NCI-H1417 (cell line): ENCODE results near the gene CMKLR1.

Source experiments
- DNase-seq, 3 experiments: peaks; one replicate each; lab custom pipeline; 2025; lab: John Stamatoyannopoulos, UW

CMKLR1 gene

DNA sequence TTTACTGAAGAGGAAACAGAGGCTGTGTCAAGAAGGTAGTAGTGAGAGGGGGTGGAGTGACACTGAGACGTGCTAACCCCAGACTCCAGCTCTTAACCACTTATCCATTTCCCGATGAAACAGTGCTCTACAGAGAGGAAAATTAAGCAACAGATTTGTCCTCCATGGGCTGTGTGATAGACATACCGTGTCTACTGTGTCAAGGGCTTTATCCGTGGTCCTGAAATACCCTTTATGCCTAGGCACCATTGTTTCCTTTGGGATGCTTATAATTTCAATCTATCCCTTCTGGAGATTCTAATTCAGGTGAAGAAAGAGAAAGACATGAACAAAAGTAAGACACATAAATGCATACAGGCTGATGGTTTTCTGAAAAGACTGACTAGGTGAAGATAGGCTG is 71.7 kb downstream of the CMKLR1 start:
- no peak for DNase-seq

- no peak for DNase-seq
Measured at GRCh38 chr12:108266131-108266530, 73.0 kb downstream of the CMKLR1 start.

DNA sequence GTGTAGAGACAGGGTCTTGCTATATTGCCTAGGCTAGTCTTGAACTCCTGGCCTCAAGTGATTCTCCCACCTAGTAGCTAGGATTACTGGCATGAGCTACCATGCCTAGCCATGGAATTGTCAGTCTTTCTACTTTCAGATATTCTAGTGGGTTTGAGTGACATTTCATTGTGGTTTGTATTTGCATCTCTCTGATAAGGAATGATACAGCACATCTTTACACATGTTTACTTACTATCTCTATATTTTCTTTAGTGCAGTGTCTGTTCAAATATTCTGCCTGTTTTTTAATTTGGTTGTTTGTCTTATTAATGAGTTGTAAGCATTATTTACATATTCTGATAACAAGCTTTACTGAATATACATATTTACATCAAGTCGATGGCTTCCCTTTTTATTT is 73.6 kb downstream of the CMKLR1 start:
- DNase-seq, result no peak

- no peak for DNase-seq
Measured at GRCh38 chr12:108260969-108261368, 78.1 kb downstream of the CMKLR1 start.

GRCh38 chr12:108260039-108260438 is 79.1 kb downstream of the CMKLR1 start:
- no peak for DNase-seq

- no peak for DNase-seq
Measured at GRCh38 chr12:108257610-108258106, 81.5 kb downstream of the CMKLR1 start.

DNA sequence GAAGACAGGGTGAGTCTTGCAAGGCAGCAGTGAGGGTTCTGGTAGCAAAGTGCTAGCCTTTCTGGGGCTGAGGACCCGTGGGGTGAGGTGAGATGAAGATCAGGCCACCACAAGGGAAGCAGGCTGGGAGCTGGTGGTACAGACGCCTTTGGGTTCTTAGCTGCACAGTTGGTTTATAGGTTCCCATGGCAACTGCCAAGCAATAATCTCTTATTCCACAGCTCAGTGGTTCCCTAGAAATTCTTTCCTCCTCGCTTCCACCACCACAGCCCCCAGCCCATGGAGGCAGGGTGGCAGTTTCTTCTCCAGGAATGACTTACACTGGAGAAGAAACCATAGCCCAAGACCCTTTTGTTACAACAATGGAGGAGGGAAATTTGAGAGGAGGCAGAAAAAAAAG is 82.1 kb downstream of the CMKLR1 start:
- no peak for DNase-seq

DNA sequence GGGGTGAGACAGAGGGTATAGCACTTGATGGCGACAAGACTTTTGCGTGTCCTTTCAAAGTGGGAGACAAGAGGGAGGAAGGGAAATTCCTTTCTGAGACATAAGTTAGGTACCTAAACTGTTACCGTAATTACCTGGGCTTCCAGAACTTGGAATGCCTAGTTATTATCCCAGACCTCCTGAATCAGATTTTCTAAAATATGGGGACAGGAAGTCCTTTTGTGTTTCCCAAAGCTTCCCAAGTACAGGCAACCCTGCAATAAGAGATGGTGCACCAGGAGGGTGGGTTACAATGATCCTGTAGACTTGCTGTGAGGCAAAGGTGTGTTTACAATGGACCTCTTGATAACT is 83.9 kb downstream of the CMKLR1 start:
- peak in 1 of 3 experiments; percentile 41 for DNase-seq

GRCh38 chr12:108254517-108255251 is 84.4 kb downstream of the CMKLR1 start:
- peak in 1 of 3 experiments; percentile 46 for DNase-seq

GRCh38 chr12:108254030-108254429 is 85.1 kb downstream of the CMKLR1 start:
- no peak for DNase-seq

DNA sequence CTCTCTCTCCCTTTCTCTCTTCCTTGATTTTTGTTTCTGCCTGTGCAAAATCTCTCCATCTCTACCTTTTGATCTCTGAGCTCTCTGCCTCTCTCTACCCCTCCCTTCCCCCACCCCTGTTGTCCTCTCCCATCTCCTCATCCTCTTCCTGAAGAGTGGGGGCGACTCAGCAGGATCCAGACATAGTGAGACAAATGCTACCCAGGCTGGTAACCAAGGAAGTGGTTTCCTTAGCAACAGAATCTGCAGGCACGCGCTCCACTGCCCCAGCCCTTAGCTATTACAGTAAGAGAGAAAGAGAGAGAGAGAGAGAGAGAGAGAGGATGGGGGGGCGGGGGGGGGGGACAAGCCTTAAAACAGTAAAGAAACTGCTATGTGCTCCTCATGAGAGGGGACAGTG is 85.6 kb downstream of the CMKLR1 start:
- DNase-seq, result peak in 2 of 3 experiments; percentile 61 to 86

DNA sequence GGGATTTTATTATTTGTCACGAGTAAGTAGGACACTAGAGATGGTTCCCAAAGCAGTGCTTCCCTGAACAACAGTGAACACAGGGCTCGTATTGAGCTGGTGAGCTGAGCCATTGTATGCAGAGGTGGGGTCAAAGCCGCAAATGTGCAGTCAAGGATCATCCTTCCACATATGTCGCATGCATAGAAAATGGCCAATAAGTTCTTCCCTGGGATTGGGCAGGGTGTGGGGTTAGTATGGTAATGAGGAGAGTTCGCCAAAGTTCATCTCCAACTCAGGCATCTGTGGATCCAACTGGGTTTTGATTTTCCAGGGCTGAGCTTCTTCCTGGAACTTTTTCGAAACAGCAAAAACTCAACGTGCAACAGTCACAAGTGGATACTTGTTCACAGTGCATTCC is 86.6 kb downstream of the CMKLR1 start:
- DNase-seq, result no peak

DNA sequence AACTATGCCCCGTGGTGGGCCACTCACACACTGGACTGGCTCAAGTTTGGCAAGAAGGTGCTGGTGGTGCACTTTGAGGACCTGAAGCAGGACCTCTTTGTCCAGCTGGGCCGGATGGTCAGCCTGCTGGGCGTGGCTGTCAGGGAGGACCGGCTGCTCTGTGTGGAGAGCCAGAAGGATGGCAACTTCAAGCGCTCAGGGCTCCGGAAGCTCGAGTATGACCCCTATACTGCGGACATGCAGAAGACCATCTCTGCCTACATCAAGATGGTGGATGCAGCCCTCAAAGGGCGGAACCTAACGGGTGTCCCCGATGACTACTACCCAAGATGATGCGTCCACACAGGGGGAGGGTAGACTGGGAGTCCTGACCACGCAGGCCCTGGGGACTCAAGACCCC is 91.1 kb downstream of the CMKLR1 start:
- DNase-seq, result no peak

DNA sequence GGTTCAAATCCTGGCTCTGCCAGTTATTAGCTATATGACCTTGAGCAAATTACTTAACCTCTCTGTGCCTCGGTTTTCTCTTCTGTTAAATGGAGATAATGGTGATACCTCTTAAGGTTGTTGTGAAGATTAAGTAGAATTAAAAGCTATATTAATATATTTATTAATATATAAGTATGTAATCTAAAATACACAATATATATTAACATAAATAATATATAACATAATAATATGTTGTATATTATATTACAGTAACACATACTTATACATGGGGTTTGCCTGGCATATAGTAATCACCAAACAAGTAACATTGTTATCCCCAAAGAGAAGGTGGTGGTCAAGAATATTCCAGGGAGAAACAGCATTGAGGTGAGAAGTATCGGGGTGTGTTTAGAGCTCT is 92.0 kb downstream of the CMKLR1 start:
- DNase-seq, result no peak

DNA sequence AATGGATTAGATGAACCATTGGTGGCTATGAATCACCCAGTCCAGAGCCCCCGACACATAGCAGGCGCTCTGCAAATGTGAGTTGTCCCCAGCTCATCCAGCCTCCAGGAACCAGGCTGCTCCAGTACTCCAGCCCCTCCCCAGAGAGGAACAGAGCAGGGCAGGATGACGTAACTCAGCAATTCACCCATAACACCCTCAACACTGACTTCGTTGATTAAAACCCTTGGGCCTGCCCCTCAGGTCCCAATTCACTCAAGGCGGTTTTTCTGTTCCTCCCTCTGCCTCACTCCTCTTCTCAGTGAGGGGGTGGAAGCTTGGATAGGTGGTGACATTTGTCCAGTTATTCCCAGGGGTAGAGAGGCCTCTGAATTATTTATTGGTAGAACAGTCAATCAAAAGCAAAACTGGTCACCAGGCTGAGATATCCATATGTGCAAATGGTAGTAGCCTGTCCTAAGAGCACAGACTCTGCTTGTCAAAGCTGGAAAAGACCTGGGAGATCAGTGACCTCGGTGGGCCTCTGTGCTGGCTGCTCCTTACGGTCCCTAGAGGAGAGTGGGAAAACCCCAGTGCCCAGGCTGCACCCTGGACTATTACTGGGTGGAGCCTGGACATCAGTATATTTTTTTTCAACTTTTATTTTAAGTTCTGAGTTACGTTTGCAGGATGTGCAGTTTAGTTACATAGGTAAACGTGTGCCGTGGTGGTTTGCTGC is 97.0 kb downstream of the CMKLR1 start:
- no peak for DNase-seq

DNA sequence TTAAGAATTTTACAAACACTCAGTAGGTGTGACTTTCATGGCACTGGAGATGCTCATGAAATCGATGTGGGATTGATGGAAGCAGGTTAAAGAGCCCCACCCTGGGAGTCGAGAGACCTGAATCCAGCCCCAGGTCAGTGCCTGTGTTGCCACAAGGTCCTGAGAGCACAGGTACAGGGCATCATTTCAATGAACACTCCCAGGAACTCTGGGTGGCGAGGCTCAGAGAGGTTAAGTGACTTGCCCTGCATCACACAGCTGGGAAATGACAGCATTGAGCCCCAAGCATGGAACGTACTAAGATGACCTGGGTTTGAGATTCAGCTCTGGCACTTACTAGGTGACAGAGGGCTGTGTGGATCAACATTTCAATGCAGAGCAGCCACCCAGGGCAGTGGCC is 98.2 kb downstream of the CMKLR1 start:
- no peak for DNase-seq

DNA sequence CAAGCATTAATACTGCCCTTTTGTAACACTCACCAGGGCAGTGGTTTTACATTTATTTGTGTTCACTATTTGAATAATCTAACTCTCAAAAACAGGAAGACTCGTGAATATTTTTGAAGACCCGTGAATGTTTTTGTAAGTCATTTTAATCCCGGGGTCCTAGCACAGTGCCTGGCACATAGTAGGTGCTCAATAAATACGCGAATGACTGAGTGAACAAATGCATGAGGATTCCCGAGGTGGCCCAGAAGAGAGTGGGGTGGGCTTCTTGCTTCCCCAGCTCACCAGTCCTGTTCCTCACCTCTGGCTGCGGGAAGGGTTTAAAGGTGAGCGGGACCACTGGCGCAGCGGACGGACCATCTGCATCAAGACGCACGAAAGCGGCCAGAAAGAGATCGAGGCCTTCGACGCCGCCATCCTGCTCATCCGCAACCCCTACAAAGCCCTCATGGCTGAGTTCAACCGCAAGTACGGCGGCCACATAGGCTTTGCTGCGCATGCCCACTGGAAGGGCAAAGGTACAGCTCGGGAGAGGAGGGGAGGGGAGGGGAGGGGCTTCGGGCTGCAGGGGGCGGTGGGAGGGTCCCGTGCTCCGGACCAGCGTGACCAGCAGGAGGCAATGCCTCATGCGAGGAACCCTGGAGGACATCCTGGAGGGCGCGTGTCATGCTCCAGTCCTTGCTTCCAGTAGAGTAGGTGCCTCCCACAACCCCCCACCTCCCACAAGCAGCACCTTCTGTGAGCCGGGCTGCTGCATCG is 98.9 kb downstream of the CMKLR1 start:
- no peak for DNase-seq

DNA sequence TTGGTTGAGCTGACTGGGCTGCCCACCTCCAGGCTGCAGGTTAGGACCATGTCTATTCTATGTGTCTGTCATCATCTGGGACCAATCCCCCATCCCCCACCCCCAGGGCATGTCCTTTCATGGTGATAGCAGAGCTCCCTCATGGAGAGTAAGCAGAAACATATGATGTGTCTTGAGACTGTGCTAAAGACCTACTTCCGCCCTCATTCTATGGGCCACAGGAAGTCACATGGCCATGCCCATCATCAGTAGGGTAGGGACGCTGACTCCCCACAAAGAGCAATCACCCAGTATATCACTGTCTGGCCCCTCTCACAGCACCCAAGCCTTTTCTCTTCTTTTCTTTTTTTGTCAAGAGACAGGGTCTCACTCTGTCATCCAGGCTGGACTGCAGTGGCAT is 99.7 kb downstream of the CMKLR1 start:
- no peak for DNase-seq

- no peak for DNase-seq
Measured at GRCh38 chr12:108238474-108238873, 100.6 kb downstream of the CMKLR1 start.
